Kidney (tissue), 14 donors: ENCODE measurements around the gene NR2F1. TPM values are rescaled to one million over a fixed set of nuclear protein-coding genes. Genes with fewer than 3 reads are reported as not detected.

ENCODE experiments used
- DNase-seq, 5 donors: peaks; one replicate each; pipeline ENCODE4 v3.0.0-alpha.2; 2013 to 2020
- FAIRE-seq: peaks from 2 replicates; lab custom pipeline; 2012; peaks lifted over from hg19 to GRCh38; lab: Jason Lieb, UNC
- H3K27ac ChIP-seq, 2 donors: one replicate each; pipeline ENCODE4 v1.7.0; 2013; ENCODE audit warnings: low read depth in 2 of 2, low read length in 2 of 2, inconsistent platforms in 1 of 2
- H3K27me3 ChIP-seq: one replicate; pipeline ENCODE4 v1.7.1; 2013; ENCODE audit warnings: low read length, inconsistent platforms; ENCODE audit not compliant: control insufficient read depth, insufficient read depth
- H3K36me3 ChIP-seq, 3 donors: one replicate each; pipeline versions ENCODE4 v1.7.0 to v1.7.1; 2013; ENCODE audit warnings: low read length in 3 of 3, control low read depth in 1 of 3, inconsistent platforms in 1 of 3; ENCODE audit not compliant: insufficient read depth in 3 of 3, control insufficient read depth in 2 of 3
- H3K4me1 ChIP-seq, 3 donors: one replicate each; pipeline versions ENCODE4 v1.7.0 to v1.7.1; 2013; ENCODE audit warnings: low read length in 3 of 3, inconsistent platforms in 1 of 3, low read depth in 1 of 3; ENCODE audit not compliant: control insufficient read depth in 2 of 3, insufficient read depth in 2 of 3
- H3K4me3 ChIP-seq, 3 donors: one replicate each; pipeline versions ENCODE4 v1.7.0 to v1.8.1; 2013; ENCODE audit warnings: low read length in 3 of 3, control low read depth in 1 of 3, inconsistent platforms in 1 of 3
- H3K9ac ChIP-seq, 3 donors: one replicate each; pipeline versions ENCODE4 v1.7.0 to v1.7.1; 2013; ENCODE audit warnings: low read length in 3 of 3, control low read depth in 1 of 3, inconsistent platforms in 1 of 3
- H3K9me3 ChIP-seq, 3 donors: one replicate each; pipeline versions ENCODE4 v1.7.0 to v1.7.1; 2013; ENCODE audit warnings: low read length in 3 of 3, control low read depth in 1 of 3, inconsistent platforms in 1 of 3; ENCODE audit not compliant: control insufficient read depth in 2 of 3, insufficient read depth in 1 of 3
- intact Hi-C: fragments of 100-400 bp; cut with DNase I; formaldehyde crosslinking; loops from one replicate; pipeline ENCODE4 v1.11.1; 2022
- polyA plus RNA-seq: library from polyadenylated mRNA; stranded (reverse); fragments of 350-450 nt; fragmentation: Illumina TruSeq; extraction: RNeasy Lipid Tissue Mini Kit (QIAGEN cat#74804); gene quantifications from one replicate; pipeline ENCODE4 v1.2.3, GENCODE V29; 2014; ENCODE audit warnings: low read depth, low replicate concordance; ENCODE audit not compliant: insufficient read depth
- total RNA-seq: library from RNA; stranded (reverse); fragmentation: NEBNext Ultra II Directional; extraction: Animal tissue kit (Norgen Biotek cat#: 25700); gene quantifications from one replicate; pipeline ENCODE4 v1.2.1, GENCODE V29; 2021
- TF ChIP-seq, protein P1 (sequence below): IDR thresholded peaks from 3 replicates; pipeline ENCODE4 v1.5.1; 2012; ENCODE audit warnings: mild to moderate bottlenecking, moderate library complexity, borderline replicate concordance; ENCODE audit not compliant: insufficient read depth; ENCODE audit errors: extremely low read depth
- donor health status: control.
- donor health status: control.
- donor health status: control.
- donor health status: control.
- donor health status: control.
- donor health status: DM: yes; HTN: yes; CAD: no.
- donor health status: Normal renal cell carcinoma (clear cell type).

The NR2F1 gene
- total and polyA plus RNA-seq, 2 donors from 2014 or later: 22.8 to 49.5 TPM

DNA sequence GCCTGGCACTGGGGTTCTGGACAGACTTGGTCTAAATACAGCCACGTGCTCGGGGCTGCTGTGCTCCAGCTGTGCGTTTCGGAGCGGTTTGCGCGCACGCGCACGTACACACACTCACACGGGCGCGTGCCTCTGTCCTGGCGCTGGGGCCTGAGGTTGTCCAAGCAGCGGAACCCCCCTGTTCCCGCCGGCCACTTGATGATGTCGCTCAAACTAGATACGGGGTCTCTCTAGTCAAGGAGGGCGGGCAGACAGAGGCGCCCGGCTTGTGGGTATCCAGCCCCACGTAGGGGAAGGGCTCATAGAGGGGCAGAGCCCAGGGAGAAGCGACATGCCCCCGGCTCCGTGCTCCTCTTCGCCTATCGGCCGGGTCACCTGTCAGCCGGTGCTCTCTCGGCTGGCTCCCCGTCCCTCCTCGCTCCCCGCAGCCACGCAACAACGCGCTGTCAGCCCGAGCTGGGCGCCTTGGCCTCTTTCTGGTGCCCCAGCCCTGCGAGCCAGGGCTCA is 10.9 kb upstream of the NR2F1 start:
- TF ChIP-seq, protein P1, sequence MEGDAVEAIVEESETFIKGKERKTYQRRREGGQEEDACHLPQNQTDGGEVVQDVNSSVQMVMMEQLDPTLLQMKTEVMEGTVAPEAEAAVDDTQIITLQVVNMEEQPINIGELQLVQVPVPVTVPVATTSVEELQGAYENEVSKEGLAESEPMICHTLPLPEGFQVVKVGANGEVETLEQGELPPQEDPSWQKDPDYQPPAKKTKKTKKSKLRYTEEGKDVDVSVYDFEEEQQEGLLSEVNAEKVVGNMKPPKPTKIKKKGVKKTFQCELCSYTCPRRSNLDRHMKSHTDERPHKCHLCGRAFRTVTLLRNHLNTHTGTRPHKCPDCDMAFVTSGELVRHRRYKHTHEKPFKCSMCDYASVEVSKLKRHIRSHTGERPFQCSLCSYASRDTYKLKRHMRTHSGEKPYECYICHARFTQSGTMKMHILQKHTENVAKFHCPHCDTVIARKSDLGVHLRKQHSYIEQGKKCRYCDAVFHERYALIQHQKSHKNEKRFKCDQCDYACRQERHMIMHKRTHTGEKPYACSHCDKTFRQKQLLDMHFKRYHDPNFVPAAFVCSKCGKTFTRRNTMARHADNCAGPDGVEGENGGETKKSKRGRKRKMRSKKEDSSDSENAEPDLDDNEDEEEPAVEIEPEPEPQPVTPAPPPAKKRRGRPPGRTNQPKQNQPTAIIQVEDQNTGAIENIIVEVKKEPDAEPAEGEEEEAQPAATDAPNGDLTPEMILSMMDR: no peak
- Histone ChIP-seq H3K9me3 (no peaks in the 10 kb centered on the region), H3K4me3 (peak overlapping the region in 2 of 3 donors; percentile 51 to 52), H3K27me3 (no peaks in the 10 kb centered on the region), H3K4me1 (peaks cover 0 to 4% (median 0%) of the 10 kb centered on the region in 3 donors), H3K9ac (no peak overlapping the region), H3K27ac (peak overlapping the region; percentile 29 to 42), H3K36me3 (no peaks in the 10 kb centered on the region)
- FAIRE-seq (no peak), DNase-seq (peak; percentile 67 to 82 (median 77))
- intact Hi-C loops: no loop called here

DNA sequence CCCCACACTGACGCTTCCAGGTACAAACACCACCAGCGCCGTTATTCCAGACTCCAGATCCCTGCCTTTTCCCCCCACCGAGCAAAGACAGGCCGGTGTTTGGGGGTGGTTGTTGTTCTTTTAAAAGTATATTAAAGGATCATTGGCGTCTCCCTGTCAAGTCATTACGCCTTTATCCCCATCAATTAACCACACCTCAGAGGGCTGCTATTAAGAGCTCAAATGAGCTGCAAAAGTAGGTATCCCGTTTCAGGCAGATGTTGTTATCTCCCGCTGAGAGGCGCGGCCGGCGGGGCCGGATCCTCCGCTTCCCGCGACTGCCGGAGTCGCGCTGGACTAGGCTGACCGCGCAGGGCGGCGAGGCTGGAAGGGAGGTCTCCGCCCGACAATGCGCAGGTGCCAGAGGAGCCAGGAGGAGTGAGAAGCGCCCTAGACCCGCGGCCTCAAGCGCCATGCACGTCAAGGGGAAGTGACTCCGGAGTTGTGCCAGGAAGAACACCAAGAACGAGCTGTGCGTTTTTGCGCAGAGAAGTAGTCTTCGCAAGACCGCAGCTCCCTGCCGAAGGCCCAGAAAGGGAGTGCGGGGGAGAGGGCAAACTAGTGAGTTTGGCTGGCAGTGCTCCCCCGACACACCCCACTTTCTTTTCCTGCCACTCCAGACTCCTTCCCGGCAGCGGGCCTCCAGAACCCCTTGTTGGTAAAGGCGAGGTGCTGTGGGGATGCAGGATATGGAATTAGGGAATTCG is 10.2 kb upstream of the NR2F1 start:
- Histone ChIP-seq H3K9ac (peak overlapping the region in 1 of 3 donors; percentile 6), H3K4me1 (peaks cover 0 to 9% (median 0%) of the 10 kb centered on the region in 3 donors), H3K27me3 (no peaks in the 10 kb centered on the region), H3K4me3 (peak overlapping the region; percentile 45 to 52 (median 51)), H3K36me3 (peaks cover 0 to 2% (median 0%) of the 10 kb centered on the region in 3 donors), H3K27ac (peak overlapping the region; percentile 29 to 60), H3K9me3 (no peaks in the 10 kb centered on the region)
- TF ChIP-seq, protein P1: no peak
- intact Hi-C loops: no loop called here
- peak; percentile 69 to 90 (median 87) for DNase-seq
- no peak for FAIRE-seq

DNA sequence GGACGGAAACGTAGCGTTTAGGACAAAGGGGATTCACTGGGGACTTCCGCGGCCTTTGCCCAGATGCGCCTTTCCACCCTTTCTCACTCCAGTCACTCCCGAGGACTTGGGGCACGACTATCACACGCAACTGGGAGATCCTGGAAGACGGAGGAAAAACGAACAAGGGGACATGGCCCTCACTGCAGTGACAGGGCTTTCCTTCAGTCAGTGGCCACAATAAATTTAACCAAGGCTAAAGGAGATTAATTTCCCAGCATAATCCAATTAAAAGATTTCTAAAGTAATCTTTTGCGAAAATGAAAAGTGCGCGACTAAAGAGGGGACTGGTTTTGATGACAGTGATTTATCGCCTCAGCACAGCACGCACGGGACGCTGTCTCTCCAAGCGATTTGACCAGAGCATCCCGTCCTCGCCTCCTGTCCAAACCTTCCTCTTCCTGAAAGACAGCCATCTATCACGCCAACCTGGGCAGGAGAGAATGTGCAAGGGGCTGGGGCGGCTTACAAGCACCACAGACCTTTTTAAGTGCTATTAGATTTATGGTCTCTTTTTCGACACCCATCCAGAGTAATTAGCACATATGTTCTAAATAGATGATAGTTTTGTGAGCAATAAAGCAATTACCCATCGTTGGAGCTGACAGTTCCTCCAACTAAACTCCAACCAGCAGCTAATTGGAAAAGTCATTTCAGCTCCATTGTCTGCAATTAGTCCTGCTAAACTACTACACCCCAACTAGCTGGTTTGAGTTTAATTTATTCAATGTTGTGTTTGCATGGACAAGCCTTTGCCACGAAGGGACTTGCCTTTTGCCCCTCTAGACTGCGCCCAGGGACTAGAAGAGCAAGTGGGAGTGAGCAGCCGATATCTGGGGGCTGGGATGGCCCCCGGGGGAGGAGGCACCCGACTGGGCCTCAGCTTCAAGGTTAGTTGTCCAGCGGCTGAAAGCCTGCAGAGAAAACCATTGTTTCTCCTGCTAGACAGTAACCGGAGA is 9.4 kb upstream of the NR2F1 start:
- no peak for FAIRE-seq
- peak in 4 of 5 donors; percentile 45 to 69 (median 62) for DNase-seq
- peak overlapping the region in 1 of 3 donors; percentile 20 for H3K9ac ChIP-seq
- peaks cover 0 to 9% (median 0%) of the 10 kb centered on the region in 3 donors for H3K4me1 ChIP-seq
- H3K27ac ChIP-seq: peak overlapping the region; percentile 29 to 60
- TF ChIP-seq, protein P1: no peak
- no peaks in the 10 kb centered on the region for H3K9me3 ChIP-seq
- intact Hi-C loops: no loop called here
- H3K27me3 ChIP-seq: no peaks in the 10 kb centered on the region
- peaks cover 0 to 2% (median 0%) of the 10 kb centered on the region in 3 donors for H3K36me3 ChIP-seq
- H3K4me3 ChIP-seq: peak overlapping the region; percentile 30 to 52 (median 51)
